Measurements from ENCODE around the gene TOP1. TPM values are rescaled to one million over a fixed set of nuclear protein-coding genes. Genes with fewer than 3 reads are reported as not detected.

TOP1 gene
- total RNA-seq, 1 donor from 2014 or later = 9.4 TPM

- peak overlapping the region; percentile 90 to 99 for H3K4me3 ChIP-seq
- intact Hi-C loops (cut with DNase I) = no loop called here
- H3K27ac ChIP-seq = peak overlapping the region in 1 of 2 donors; percentile 13
- H3K4me1 ChIP-seq = peaks cover 13 to 42% of the 10 kb centered on the region in 2 donors
- TF ChIP-seq CTCF (IDR thresholded peaks at IDR 0.05) = no peak
- no peak for DNase-seq (ENCODE audit: low spot score in 2 of 2)
- H3K36me3 ChIP-seq = no peaks in the 10 kb centered on the region
- H3K9me3 ChIP-seq = no peaks in the 10 kb centered on the region
- H3K27me3 ChIP-seq = no peaks in the 10 kb centered on the region
Measured at GRCh38 chr20:41031243-41031619, 2.6 kb downstream of the TOP1 start.

- H3K4me3 ChIP-seq = no peak overlapping the region
- no peak for TF ChIP-seq CTCF (IDR thresholded peaks at IDR 0.05)
Measured at GRCh38 chr20:41032271-41032670, 3.6 kb downstream of the TOP1 start.

GRCh38 chr20:41034239-41034638, 5.6 kb downstream of the TOP1 start:
- Histone ChIP-seq H3K4me3 (no peak overlapping the region), H3K9me3 (no peaks in the 10 kb centered on the region), H3K27ac (no peak overlapping the region), H3K36me3 (no peaks in the 10 kb centered on the region), H3K27me3 (no peaks in the 10 kb centered on the region), H3K4me1 (peaks cover 13 to 38% of the 10 kb centered on the region in 2 donors)
- intact Hi-C loops (cut with DNase I) = no loop called here
- TF ChIP-seq CTCF (IDR thresholded peaks at IDR 0.05) = no peak
- no peak for DNase-seq (ENCODE audit: low spot score in 2 of 2)

More at GRCh38 chr20:41032271-41032670, 3.6 kb downstream of the TOP1 start:
- DNase-seq (ENCODE audit: low spot score in 2 of 2) = no peak
- Histone ChIP-seq H3K27me3 (no peaks in the 10 kb centered on the region), H3K9me3 (no peaks in the 10 kb centered on the region), H3K36me3 (no peaks in the 10 kb centered on the region), H3K4me1 (peaks cover 13 to 42% of the 10 kb centered on the region in 2 donors), H3K27ac (no peak overlapping the region)
- intact Hi-C loops (cut with DNase I) = no loop called here

- TF ChIP-seq CTCF (IDR thresholded peaks at IDR 0.05) = no peak
- Histone ChIP-seq H3K4me3 (no peak overlapping the region), H3K27me3 (no peaks in the 10 kb centered on the region), H3K4me1 (peaks cover 13 to 36% of the 10 kb centered on the region in 2 donors), H3K9me3 (no peaks in the 10 kb centered on the region), H3K36me3 (no peaks in the 10 kb centered on the region), H3K27ac (no peak overlapping the region)
- intact Hi-C loops (cut with DNase I) = no loop called here
- no peak for DNase-seq (ENCODE audit: low spot score in 2 of 2)
Measured at GRCh38 chr20:41035207-41035606, 6.6 kb downstream of the TOP1 start.

- Histone ChIP-seq H3K36me3 (no peaks in the 10 kb centered on the region), H3K4me3 (no peak overlapping the region), H3K27me3 (no peaks in the 10 kb centered on the region), H3K4me1 (peaks cover 3 to 23% of the 10 kb centered on the region in 2 donors), H3K27ac (no peak overlapping the region), H3K9me3 (no peaks in the 10 kb centered on the region)
- TF ChIP-seq CTCF (IDR thresholded peaks at IDR 0.05) = no peak
- DNase-seq (ENCODE audit: low spot score in 2 of 2) = no peak
- intact Hi-C loops (cut with DNase I) = no loop called here
Measured at GRCh38 chr20:41037179-41037578, 8.6 kb downstream of the TOP1 start.
